Measurements from ENCODE around the gene ATP6V1D.

Gene ATP6V1D

DNA sequence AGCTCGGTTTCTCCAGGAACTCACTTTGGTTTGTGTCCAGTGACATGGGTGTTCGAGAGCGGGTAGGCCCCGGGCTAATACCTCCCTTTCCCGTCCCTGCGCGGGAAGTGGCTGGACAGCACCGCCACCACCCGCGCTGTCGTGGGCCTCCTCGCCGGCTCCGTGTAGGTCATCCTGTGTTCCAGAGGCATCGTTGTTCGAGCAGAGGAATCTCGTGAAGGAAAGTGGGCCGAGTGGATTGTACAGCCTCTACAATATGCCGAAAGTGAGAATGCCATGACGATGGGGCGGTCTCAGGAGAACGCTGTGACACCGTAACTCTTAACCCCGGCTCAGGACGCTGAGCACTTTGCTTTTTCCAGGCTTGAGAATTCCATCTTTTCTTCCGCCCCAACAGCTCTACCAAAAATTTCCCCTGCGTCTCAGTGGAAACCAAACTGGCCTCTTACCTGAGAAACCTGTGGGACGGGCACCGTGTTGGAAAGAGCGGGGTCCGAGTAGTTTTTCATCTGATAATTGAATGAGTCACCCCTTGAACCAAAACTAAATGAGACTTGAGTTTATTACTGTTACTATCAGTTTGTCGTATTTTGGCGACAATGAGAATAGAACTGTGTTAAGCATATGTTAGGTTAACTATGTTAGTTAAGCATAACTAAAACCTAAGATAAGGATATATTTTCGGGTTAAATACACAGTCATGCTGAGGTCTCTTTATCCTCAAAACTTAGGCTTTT is 1.0 kb upstream of the ATP6V1D start:
- no peak for DNase-seq
- Histone ChIP-seq H3K27ac (ENCODE audit: low read length) (peak overlapping the region; percentile 100), H3K4me3 (ENCODE audit: low read depth in 1 of 2, low read length in 2 of 2) (peak overlapping the region; percentile 29 to 63), H3K27me3 (ENCODE audit: insufficient read depth, low read length, poor library complexity) (no peaks in the 10 kb centered on the region), H3K79me2 (ENCODE audit: insufficient read depth, low read length) (peaks cover 94% of the 10 kb centered on the region), H3K4me2 (ENCODE audit: insufficient read depth, low read length) (peak overlapping the region; percentile 83), H3K36me3 (ENCODE audit: insufficient read depth, low read length) (peaks cover 36% of the 10 kb centered on the region), H3K4me1 (ENCODE audit: insufficient read depth, low read length) (peaks cover 60% of the 10 kb centered on the region), H2AFZ (ENCODE audit: low read depth, low read length) (peak overlapping the region; percentile 98), H4K20me1 (ENCODE audit: insufficient read depth, low read length) (peaks cover 25% of the 10 kb centered on the region; the same call in 1 of the 2 replicates), H3K9me3 (ENCODE audit: insufficient read depth, low read length, severe bottlenecking) (no peaks in the 10 kb centered on the region), H3K9ac (ENCODE audit: low read depth, low read length) (peak overlapping the region; percentile 63)
- TF ChIP-seq, protein P1, sequence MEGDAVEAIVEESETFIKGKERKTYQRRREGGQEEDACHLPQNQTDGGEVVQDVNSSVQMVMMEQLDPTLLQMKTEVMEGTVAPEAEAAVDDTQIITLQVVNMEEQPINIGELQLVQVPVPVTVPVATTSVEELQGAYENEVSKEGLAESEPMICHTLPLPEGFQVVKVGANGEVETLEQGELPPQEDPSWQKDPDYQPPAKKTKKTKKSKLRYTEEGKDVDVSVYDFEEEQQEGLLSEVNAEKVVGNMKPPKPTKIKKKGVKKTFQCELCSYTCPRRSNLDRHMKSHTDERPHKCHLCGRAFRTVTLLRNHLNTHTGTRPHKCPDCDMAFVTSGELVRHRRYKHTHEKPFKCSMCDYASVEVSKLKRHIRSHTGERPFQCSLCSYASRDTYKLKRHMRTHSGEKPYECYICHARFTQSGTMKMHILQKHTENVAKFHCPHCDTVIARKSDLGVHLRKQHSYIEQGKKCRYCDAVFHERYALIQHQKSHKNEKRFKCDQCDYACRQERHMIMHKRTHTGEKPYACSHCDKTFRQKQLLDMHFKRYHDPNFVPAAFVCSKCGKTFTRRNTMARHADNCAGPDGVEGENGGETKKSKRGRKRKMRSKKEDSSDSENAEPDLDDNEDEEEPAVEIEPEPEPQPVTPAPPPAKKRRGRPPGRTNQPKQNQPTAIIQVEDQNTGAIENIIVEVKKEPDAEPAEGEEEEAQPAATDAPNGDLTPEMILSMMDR (IDR thresholded peaks at IDR 0.05; ENCODE audit: borderline replicate concordance, extremely low read depth, low read length, poor library complexity, severe bottlenecking) = no peak
- TF ChIP-seq EZH2 (IDR thresholded peaks at IDR 0.05; ENCODE audit: borderline replicate concordance, low read depth, low read length, severe bottlenecking) = no peak
- ATAC-seq (ENCODE audit: insufficient read depth, low read depth) = peak; percentile 41

DNA sequence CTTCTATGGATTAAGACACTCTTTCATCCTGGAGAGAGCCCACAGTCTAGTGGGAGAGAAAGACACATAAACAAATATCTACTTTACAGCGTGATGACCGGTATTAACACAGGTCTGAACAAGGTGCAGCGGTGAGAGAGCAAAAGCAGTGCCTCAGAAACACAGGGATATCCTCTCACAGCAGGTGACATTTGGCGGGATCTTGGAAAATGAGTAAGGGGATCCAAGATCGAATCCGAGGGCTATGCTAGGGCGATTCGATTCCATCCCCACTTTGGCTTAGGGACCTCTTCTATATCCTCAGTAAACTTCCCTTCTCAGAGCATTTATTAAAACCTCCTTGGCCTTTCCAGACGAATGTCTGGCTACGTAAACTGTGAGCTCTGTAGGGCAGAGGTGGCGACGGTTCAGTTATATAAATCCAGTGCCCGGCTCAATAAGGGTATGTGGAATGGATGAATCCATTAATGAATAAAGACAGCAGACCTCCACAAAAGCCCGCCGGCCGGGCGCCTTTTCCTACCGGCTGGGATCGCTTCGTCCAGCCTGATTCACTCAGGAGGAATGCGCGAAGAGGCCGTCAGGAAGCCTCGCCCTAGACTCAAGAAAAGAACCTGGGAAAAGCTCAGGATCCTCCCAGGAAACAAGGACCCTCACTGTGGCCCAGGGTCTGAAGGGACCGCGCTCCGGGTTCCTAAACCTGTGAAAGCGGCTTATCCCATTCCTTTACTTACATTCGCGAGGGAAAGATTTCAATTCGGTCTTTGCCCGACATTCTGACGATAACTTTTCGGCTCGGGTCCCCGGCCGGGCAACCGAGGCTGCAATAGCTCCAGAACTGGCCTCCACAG is 455 bp downstream of the ATP6V1D start:
- H3K27ac ChIP-seq (ENCODE audit: low read length) = peak overlapping the region; percentile 62
- H3K79me2 ChIP-seq (ENCODE audit: insufficient read depth, low read length) = peaks cover 91% of the 10 kb centered on the region

DNA sequence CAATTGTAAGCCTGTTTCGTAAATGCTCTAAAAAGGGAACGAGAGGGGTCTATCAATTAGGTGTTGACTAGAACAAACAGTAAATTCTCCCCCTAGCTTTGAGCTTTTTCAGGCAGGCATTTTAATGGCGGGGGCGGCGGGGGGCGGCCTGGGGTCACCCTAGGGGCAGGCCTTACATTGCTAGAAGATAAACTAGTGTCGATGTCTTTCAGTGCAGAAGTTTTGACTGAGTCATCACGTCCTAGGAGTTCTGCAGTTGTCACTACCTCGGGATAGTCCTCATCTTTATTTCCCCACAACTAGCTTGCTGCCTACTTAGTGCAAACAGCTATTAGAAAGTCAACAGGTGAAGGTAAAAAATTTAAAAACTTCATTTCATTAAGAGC is 1.6 kb downstream of the ATP6V1D start:
- Histone ChIP-seq H3K27ac (ENCODE audit: low read length) (no peak overlapping the region), H3K79me2 (ENCODE audit: insufficient read depth, low read length) (peaks cover 90% of the 10 kb centered on the region), H3K36me3 (ENCODE audit: insufficient read depth, low read length) (peaks cover 15% of the 10 kb centered on the region; the same call in 1 of the 2 replicates), H3K4me3 (ENCODE audit: low read depth in 1 of 2, low read length in 2 of 2) (peak overlapping the region in 1 of 2 experiments; percentile 63; a peak in 1 of 4 replicates), H3K9me3 (ENCODE audit: insufficient read depth, low read length, severe bottlenecking) (no peaks in the 10 kb centered on the region), H4K20me1 (ENCODE audit: insufficient read depth, low read length) (peaks cover 22% of the 10 kb centered on the region; the same call in 1 of the 2 replicates), H3K27me3 (ENCODE audit: insufficient read depth, low read length, poor library complexity) (no peaks in the 10 kb centered on the region), H3K4me2 (ENCODE audit: insufficient read depth, low read length) (peak overlapping the region; percentile 83), H3K9ac (ENCODE audit: low read depth, low read length) (peak overlapping the region; percentile 63), H3K4me1 (ENCODE audit: insufficient read depth, low read length) (peaks cover 42% of the 10 kb centered on the region), H2AFZ (ENCODE audit: low read depth, low read length) (no peak overlapping the region)
- DNase-seq (no peak), ATAC-seq (ENCODE audit: insufficient read depth, low read depth) (no peak)
- TF ChIP-seq EZH2 (IDR thresholded peaks at IDR 0.05; ENCODE audit: borderline replicate concordance, low read depth, low read length, severe bottlenecking) = no peak
- TF ChIP-seq, protein P1 (IDR thresholded peaks at IDR 0.05; ENCODE audit: borderline replicate concordance, extremely low read depth, low read length, poor library complexity, severe bottlenecking) = no peak

More for the DNA sequence above, 455 bp downstream of the ATP6V1D start:
- TF ChIP-seq EZH2 (IDR thresholded peaks at IDR 0.05; ENCODE audit: borderline replicate concordance, low read depth, low read length, severe bottlenecking) = no peak
- TF ChIP-seq, protein P1 (IDR thresholded peaks at IDR 0.05; ENCODE audit: borderline replicate concordance, extremely low read depth, low read length, poor library complexity, severe bottlenecking) = no peak
- ATAC-seq (ENCODE audit: insufficient read depth, low read depth) (peak; percentile 7), DNase-seq (no peak)
- peak overlapping the region; percentile 63 to 78 for H3K4me3 ChIP-seq (ENCODE audit: low read depth in 1 of 2, low read length in 2 of 2)
- peak overlapping the region; percentile 63 for H3K9ac ChIP-seq (ENCODE audit: low read depth, low read length)
- no peaks in the 10 kb centered on the region for H3K9me3 ChIP-seq (ENCODE audit: insufficient read depth, low read length, severe bottlenecking)
- no peaks in the 10 kb centered on the region for H3K27me3 ChIP-seq (ENCODE audit: insufficient read depth, low read length, poor library complexity)
- H2AFZ ChIP-seq (ENCODE audit: low read depth, low read length) = peak overlapping the region; percentile 84
- H4K20me1 ChIP-seq (ENCODE audit: insufficient read depth, low read length) = peaks cover 22% of the 10 kb centered on the region; the same call in 1 of the 2 replicates
- H3K4me2 ChIP-seq (ENCODE audit: insufficient read depth, low read length) = peak overlapping the region; percentile 83
- H3K4me1 ChIP-seq (ENCODE audit: insufficient read depth, low read length) = peaks cover 53% of the 10 kb centered on the region
- H3K36me3 ChIP-seq (ENCODE audit: insufficient read depth, low read length) = peaks cover 21% of the 10 kb centered on the region; the same call in 1 of the 2 replicates
